NCI-H2227 (cell line): ENCODE data around the gene DCTN3.

Source experiments
- DNase-seq: peaks from one replicate; lab custom pipeline; 2025; ENCODE audit not compliant: unreplicated experiment; lab: John Stamatoyannopoulos, UW

The DCTN3 gene

GRCh38 chr9:34624475-34625185, 4.3 kb upstream of the DCTN3 start:
- DNase-seq, result no peak

GRCh38 chr9:34623374-34624235, 3.3 kb upstream of the DCTN3 start:
- DNase-seq, result no peak

GRCh38 chr9:34615132-34615531, 5.2 kb downstream of the DCTN3 start:
- DNase-seq, result no peak

GRCh38 chr9:34612788-34613390, 7.4 kb downstream of the DCTN3 start:
- DNase-seq, result peak; percentile 82

- peak; percentile 92 for DNase-seq
These were observed 8.2 kb downstream of the DCTN3 start, which contains the start of gene RPP25L for GRCh38 chr9:34611811-34612787. Gene RPP25L, minus strand, starts transcription at chr9:34612097. Its CDS starts 801 bp downstream, at chr9:34611296.

GRCh38 chr9:34611251-34611810, 9.0 kb downstream of the DCTN3 start:
- no peak for DNase-seq

- DNase-seq, result no peak
These were observed 9.7 kb downstream of the DCTN3 start for GRCh38 chr9:34610434-34611206.

GRCh38 chr9:34607331-34607730, 13.0 kb downstream of the DCTN3 start:
- DNase-seq, result no peak

GRCh38 chr9:34606905-34607304, 13.4 kb downstream of the DCTN3 start:
- no peak for DNase-seq

- DNase-seq, result no peak
These were observed 14.1 kb downstream of the DCTN3 start for GRCh38 chr9:34606190-34606589.

- DNase-seq, result peak; percentile 87
These were observed 16.6 kb downstream of the DCTN3 start for GRCh38 chr9:34603610-34604231.

- DNase-seq, result no peak
These were observed 18.2 kb downstream of the DCTN3 start for GRCh38 chr9:34601937-34602573.

- no peak for DNase-seq
These were observed 19.4 kb downstream of the DCTN3 start for GRCh38 chr9:34600908-34601307.

- DNase-seq, result no peak
These were observed 20.7 kb downstream of the DCTN3 start for GRCh38 chr9:34599546-34599945.

- DNase-seq, result no peak
These were observed 26.1 kb downstream of the DCTN3 start for GRCh38 chr9:34594177-34594576.

GRCh38 chr9:34592895-34593601, 27.2 kb downstream of the DCTN3 start:
- no peak for DNase-seq

- no peak for DNase-seq
These were observed 28.1 kb downstream of the DCTN3 start for GRCh38 chr9:34591917-34592866.
